Breast epithelium (tissue), 3 donors: ENCODE measurements around the gene HNRNPA3.

ENCODE experiments used
- CTCF ChIP-seq, 3 donors: fragments of 450-650 bp; IDR thresholded peaks; one replicate each; pipeline ENCODE4 v1.5.1; 2016 to 2017; ENCODE audit warnings: antibody characterized with exemption in 3 of 3, mild to moderate bottlenecking in 3 of 3, moderate library complexity in 3 of 3
- POLR2A ChIP-seq: fragments of 450-650 bp; IDR thresholded peaks from one replicate; pipeline ENCODE4 v1.6.1; 2016; ENCODE audit warnings: antibody characterized with exemption, mild to moderate bottlenecking, moderate library complexity

GRCh38 chr2:177243476-177243875 is 30.9 kb downstream of the HNRNPA3 start:
- TF ChIP-seq POLR2A (no peak), CTCF (IDR thresholded peaks at IDR 0.05) (no peak)
